ENCODE measurements around the gene VMO1.
A peak's percentile ranks its signal among the peaks of the same experiment; 100 is the strongest.

Gene VMO1

GRCh38 chr17:4751932-4752331 is 34.2 kb downstream of the VMO1 start:
- DNase-seq = no peak

GRCh38 chr17:4750606-4751005 is 35.6 kb downstream of the VMO1 start:
- no peak for DNase-seq

- DNase-seq = no peak
Measured at GRCh38 chr17:4748686-4749085, 37.5 kb downstream of the VMO1 start.

GRCh38 chr17:4747847-4748246 is 38.3 kb downstream of the VMO1 start:
- no peak for DNase-seq

GRCh38 chr17:4744999-4745969 is 40.9 kb downstream of the VMO1 start:
- DNase-seq = no peak

- no peak for DNase-seq
Measured at GRCh38 chr17:4743898-4744297, 42.3 kb downstream of the VMO1 start.

- no peak for DNase-seq
Measured at GRCh38 chr17:4743216-4743615, 42.9 kb downstream of the VMO1 start.

GRCh38 chr17:4742629-4743028 is 43.5 kb downstream of the VMO1 start:
- no peak for DNase-seq

- DNase-seq = no peak
Measured at GRCh38 chr17:4742133-4742532, 44.0 kb downstream of the VMO1 start.

GRCh38 chr17:4741544-4741943 is 44.6 kb downstream of the VMO1 start:
- no peak for DNase-seq

GRCh38 chr17:4740584-4740983 is 45.6 kb downstream of the VMO1 start:
- no peak for DNase-seq

- DNase-seq = no peak
Measured at GRCh38 chr17:4740025-4740351, 46.2 kb downstream of the VMO1 start.

GRCh38 chr17:4739122-4740024 is 46.8 kb downstream of the VMO1 start, which contains the start of the genes CXCL16 and ZMYND15:
CXCL16 (minus strand) TSS chr17:4739928; CDS start chr17:4739339, 589 bp downstream.
ZMYND15 (plus strand) TSS chr17:4739833; CDS start chr17:4740549, 716 bp downstream.
- peak; percentile 63 for DNase-seq

- no peak for DNase-seq
Measured at GRCh38 chr17:4738136-4739121, 47.7 kb downstream of the VMO1 start.

GRCh38 chr17:4735876-4736651 is 50.1 kb downstream of the VMO1 start:
- no peak for DNase-seq
